ENCODE data around the gene STATH.
"Not testable (repeated sequence)": the region's sequence is repeated elsewhere in the genome, so short reads cannot be mapped to it uniquely, and the experiment has no call there.

GRCh38 chr4:70028159-70028558 is 32.4 kb downstream of the STATH start, which contains the start of gene HTN3:
- TF ChIP-seq CTCF (IDR thresholded peaks at IDR 0.05); POLR2A (IDR thresholded peaks at IDR 0.05); EP300 (IDR thresholded peaks at IDR 0.05; ENCODE audit: low read depth): not testable (repeated sequence)

Measured in transverse colon (tissue), 3 donors.